Body of pancreas (tissue), 4 donors: ENCODE results near the gene RBCK1.

Experiments used
- POLR2A ChIP-seq, 3 donors: fragments of 450-650 bp; IDR thresholded peaks; one replicate each; pipeline ENCODE4 v1.6.1; 2016; ENCODE audit warnings: antibody characterized with exemption in 3 of 3, mild to moderate bottlenecking in 2 of 3
- TF ChIP-seq, protein P1 (sequence below), 7 experiments: fragments of 450-650 bp in 4 of 7; fragments of 200-600 bp in 3 of 7; sonication (generic) in 3 of 7; IDR thresholded peaks; one replicate each; pipeline ENCODE4 v1.5.1; 2016 to 2019; ENCODE audit warnings: antibody characterized with exemption in 7 of 7

DNA sequence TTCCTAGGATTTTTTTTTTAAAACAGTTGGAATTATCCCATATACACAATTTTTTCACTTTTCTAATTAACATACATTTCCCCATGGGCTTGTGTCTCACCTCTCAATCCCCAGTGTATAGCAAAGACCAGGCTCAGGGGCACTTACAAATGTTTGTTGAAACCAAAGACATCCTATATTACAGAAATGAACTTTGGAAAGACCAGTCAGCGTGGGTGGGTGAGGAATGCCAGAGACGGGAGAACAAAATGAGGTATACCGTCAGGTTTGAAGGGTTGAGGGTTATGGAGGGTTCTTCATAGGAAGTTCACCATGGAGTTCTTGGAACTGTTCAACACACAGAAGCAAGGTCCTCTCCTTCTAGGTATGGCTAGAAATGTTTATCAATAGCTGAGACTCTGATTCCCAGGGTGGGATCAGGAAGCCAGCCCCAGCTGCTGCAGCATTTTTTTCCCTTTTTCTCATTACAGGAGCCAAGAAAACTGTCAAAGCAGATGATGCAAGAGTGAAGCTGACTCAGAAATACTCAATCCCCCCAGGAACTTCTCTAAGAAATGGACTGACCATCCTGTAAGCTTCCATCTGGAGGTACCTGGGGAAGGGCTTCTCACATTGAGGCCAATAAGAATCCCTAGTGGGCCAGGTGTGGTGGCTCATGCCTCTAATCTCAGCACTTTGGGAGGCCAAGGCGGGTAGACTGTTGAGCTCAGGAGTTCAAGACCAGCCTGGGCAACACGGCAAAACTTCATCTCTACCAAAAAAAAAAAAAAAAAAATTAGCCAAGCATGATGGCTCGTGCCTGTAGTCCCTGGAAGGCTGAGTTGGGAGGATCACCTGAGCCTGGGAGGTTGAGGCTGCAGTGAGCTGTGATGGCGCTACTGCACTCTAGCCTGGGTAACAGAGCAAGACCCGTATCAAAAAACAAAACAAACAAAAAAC is 70.2 kb downstream of the RBCK1 start:
- TF ChIP-seq, protein P1, sequence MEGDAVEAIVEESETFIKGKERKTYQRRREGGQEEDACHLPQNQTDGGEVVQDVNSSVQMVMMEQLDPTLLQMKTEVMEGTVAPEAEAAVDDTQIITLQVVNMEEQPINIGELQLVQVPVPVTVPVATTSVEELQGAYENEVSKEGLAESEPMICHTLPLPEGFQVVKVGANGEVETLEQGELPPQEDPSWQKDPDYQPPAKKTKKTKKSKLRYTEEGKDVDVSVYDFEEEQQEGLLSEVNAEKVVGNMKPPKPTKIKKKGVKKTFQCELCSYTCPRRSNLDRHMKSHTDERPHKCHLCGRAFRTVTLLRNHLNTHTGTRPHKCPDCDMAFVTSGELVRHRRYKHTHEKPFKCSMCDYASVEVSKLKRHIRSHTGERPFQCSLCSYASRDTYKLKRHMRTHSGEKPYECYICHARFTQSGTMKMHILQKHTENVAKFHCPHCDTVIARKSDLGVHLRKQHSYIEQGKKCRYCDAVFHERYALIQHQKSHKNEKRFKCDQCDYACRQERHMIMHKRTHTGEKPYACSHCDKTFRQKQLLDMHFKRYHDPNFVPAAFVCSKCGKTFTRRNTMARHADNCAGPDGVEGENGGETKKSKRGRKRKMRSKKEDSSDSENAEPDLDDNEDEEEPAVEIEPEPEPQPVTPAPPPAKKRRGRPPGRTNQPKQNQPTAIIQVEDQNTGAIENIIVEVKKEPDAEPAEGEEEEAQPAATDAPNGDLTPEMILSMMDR (IDR thresholded peaks at IDR 0.05) = no peak
- no peak for TF ChIP-seq POLR2A (IDR thresholded peaks at IDR 0.05)
